HCT116 (cell line): Measurements from ENCODE around the gene ZFR2. TPM values are rescaled to one million over a fixed set of nuclear protein-coding genes. Genes with fewer than 3 reads are reported as not detected.

Source experiments
- ATAC-seq: fragments of 200-7000 bp; cut with Tn5 transposase; 2 replicates; pipeline ENCODE4 v1.9.1; 2020; ENCODE audit warnings: mild to moderate bottlenecking, moderate library complexity
- BruUV-seq: library from RNA; stranded (reverse); fragments of 400-500 nt; replicated peaks from 2 replicates; lab custom pipeline; 2021; lab: Mats Ljungman, UMichigan
- CTCF ChIA-PET: fragments of 300-600 bp; sonication (Branson Sonifier 250); formaldehyde crosslinking; loops from one replicate; lab custom pipeline; 2021; ENCODE audit warnings: antibody characterized with exemption; lab: Charles Lee
- POLR2A ChIA-PET: fragments of 300-600, 350-600 bp; sonication (Branson Sonifier 250); formaldehyde crosslinking; loops from one replicate; lab custom pipeline; 2021; ENCODE audit warnings: antibody characterized with exemption; lab: Charles Lee
- RAD21 ChIA-PET, 2 experiments: fragments of 300-600 bp; sonication (Branson Sonifier 250); formaldehyde crosslinking; loops; one replicate each; lab custom pipeline; 2023; ENCODE audit warnings: low total read pairs in 2 of 2; ENCODE audit not compliant: uncharacterized antibody in 2 of 2, unreplicated experiment in 2 of 2, low non-redundant PET in 1 of 2; lab: Charles Lee
- DNase-seq: peaks from one replicate; pipeline ENCODE4 v3.0.0-alpha.2; 2010; ENCODE audit warnings: low read depth, low spot score
- H2AFZ ChIP-seq: fragments of 200-600 bp; shearing (Covaris generic), sonication (generic); 2 replicates; pipeline ENCODE4 v1.6.1; 2017; ENCODE audit warnings: low read depth, mixed run types, mixed read lengths, antibody characterized with exemption, low read length; ENCODE audit not compliant: poor library complexity, severe bottlenecking
- H3K27ac ChIP-seq: 2 replicates; pipeline ENCODE4 v1.5.1; 2012; ENCODE audit warnings: low read depth, low read length
- H3K27me3 ChIP-seq: fragments of 200-600 bp; sonication (generic); 2 replicates; pipeline ENCODE4 v1.6.1; 2016; ENCODE audit warnings: mixed run types, low read length, mixed read lengths; ENCODE audit not compliant: insufficient read depth
- H3K36me3 ChIP-seq, 2 experiments: fragments of 200-500 bp in 1 of 2; fragments of 200-600 bp in 1 of 2; sonication (Bioruptor generic) in 1 of 2; sonication (generic) in 1 of 2; 2 replicates each; pipeline versions ENCODE4 v1.5.1 to v1.6.1; 2014 to 2016; ENCODE audit warnings: low read length in 2 of 2, inconsistent platforms in 1 of 2, mixed read lengths in 1 of 2, mixed run types in 1 of 2; ENCODE audit not compliant: insufficient read depth in 2 of 2, control insufficient read depth in 1 of 2
- H3K4me1 ChIP-seq, 2 experiments: fragments of 200-600 bp in 1 of 2; sonication (generic) in 1 of 2; 2 replicates each; pipeline versions ENCODE4 v1.5.1 to v1.6.1; 2012 to 2017; ENCODE audit warnings: low read length in 2 of 2, inconsistent platforms in 1 of 2, mild to moderate bottlenecking in 1 of 2, mixed read lengths in 1 of 2, mixed run types in 1 of 2, moderate library complexity in 1 of 2; ENCODE audit not compliant: insufficient read depth in 2 of 2, control insufficient read depth in 1 of 2
- H3K4me2 ChIP-seq: fragments of 200-600 bp; sonication (generic); 2 replicates; pipeline ENCODE4 v1.6.1; 2017; ENCODE audit warnings: mixed run types, low read length, mixed read lengths
- H3K4me3 ChIP-seq, 2 experiments: fragments of 200-600 bp in 1 of 2; sonication (generic) in 1 of 2; replicated peaks in 1 of 2; 2 replicates each; pipeline ENCODE4 v1.5.1; 2011 to 2016; ENCODE audit warnings: low read length in 2 of 2, control low read depth in 1 of 2, low read depth in 1 of 2, mild to moderate bottlenecking in 1 of 2, mixed read lengths in 1 of 2, mixed run types in 1 of 2
- H3K79me2 ChIP-seq: fragments of 200-600 bp; sonication (generic); 2 replicates; pipeline ENCODE4 v1.6.1; 2017; ENCODE audit warnings: mild to moderate bottlenecking, mixed run types, low read length, moderate library complexity, mixed read lengths; ENCODE audit not compliant: insufficient read depth
- H3K9ac ChIP-seq: fragments of 200-600 bp; sonication (generic); 2 replicates; pipeline ENCODE4 v1.6.1; 2016; ENCODE audit warnings: low read length, mixed read lengths
- H3K9me2 ChIP-seq: fragments of 200-600 bp; sonication (generic), shearing (Covaris generic); 2 replicates; pipeline ENCODE4 v1.6.1; 2017; ENCODE audit warnings: mixed run types, mild to moderate bottlenecking, moderate library complexity; ENCODE audit not compliant: insufficient read depth
- H3K9me3 ChIP-seq, 2 experiments: fragments of 200-500 bp in 1 of 2; fragments of 200-600 bp in 1 of 2; sonication (Bioruptor generic) in 1 of 2; sonication (generic) in 1 of 2; 2 replicates each; pipeline ENCODE4 v1.6.1; 2014 to 2017; ENCODE audit warnings: low read length in 2 of 2, mixed read lengths in 2 of 2, inconsistent platforms in 1 of 2, low read depth in 1 of 2, mild to moderate bottlenecking in 1 of 2, mixed run types in 1 of 2, moderate library complexity in 1 of 2; ENCODE audit not compliant: control insufficient read depth in 1 of 2, insufficient read depth in 1 of 2
- H4K20me1 ChIP-seq: fragments of 200-600 bp; sonication (generic), shearing (Covaris generic); 2 replicates; pipeline ENCODE4 v1.6.1; 2017; ENCODE audit warnings: mixed run types, mild to moderate bottlenecking, moderate library complexity; ENCODE audit not compliant: insufficient read depth
- CBX3 ChIP-seq: IDR thresholded peaks from 2 replicates; pipeline ENCODE4 v1.6.1; 2012; ENCODE audit warnings: low read depth
- CEBPB ChIP-seq: IDR thresholded peaks from 2 replicates; pipeline ENCODE4 v1.6.1; 2012; ENCODE audit warnings: low read depth
- CTCF ChIP-seq, 3 experiments: fragments of 200-600 bp in 1 of 3; sonication (generic) in 1 of 3; IDR thresholded peaks in 2 of 3; conservative IDR thresholded peaks in 1 of 3; 2 replicates each; pipeline ENCODE4 v1.5.1; 2012 to 2017; ENCODE audit warnings: low read depth in 2 of 3, low read length in 2 of 3, antibody characterized with exemption in 1 of 3, borderline replicate concordance in 1 of 3, control low read depth in 1 of 3, mild to moderate bottlenecking in 1 of 3, mixed read lengths in 1 of 3, mixed run types in 1 of 3, moderate library complexity in 1 of 3; ENCODE audit not compliant: insufficient read depth in 1 of 3
- EGR1 ChIP-seq: IDR thresholded peaks from 2 replicates; pipeline ENCODE4 v1.6.1; 2012; ENCODE audit warnings: low read depth
- ELF1 ChIP-seq: IDR thresholded peaks from 2 replicates; pipeline ENCODE4 v1.6.1; 2012; ENCODE audit warnings: low read depth, borderline replicate concordance
- EZH2 ChIP-seq: fragments of 200-600 bp; sonication (generic); IDR thresholded peaks from 2 replicates; pipeline ENCODE4 v1.6.1; 2017; ENCODE audit warnings: antibody characterized with exemption, mixed run types
- EZH2phosphoT487 ChIP-seq: fragments of 200-600 bp; IDR thresholded peaks from 2 replicates; pipeline ENCODE4 v1.6.1; 2018; ENCODE audit warnings: antibody characterized with exemption, borderline replicate concordance
- FOSL1 ChIP-seq: IDR thresholded peaks from 2 replicates; pipeline ENCODE4 v1.6.1; 2012; ENCODE audit warnings: low read depth
- JUND ChIP-seq: IDR thresholded peaks from 2 replicates; pipeline ENCODE4 v1.6.1; 2012
- MAX ChIP-seq: IDR thresholded peaks from 2 replicates; pipeline ENCODE4 v1.6.1; 2012
- POLR2AphosphoS5 ChIP-seq: IDR thresholded peaks from 2 replicates; pipeline ENCODE4 v1.6.1; 2011; ENCODE audit warnings: mild to moderate bottlenecking, low read depth, low read length, moderate library complexity
- RAD21 ChIP-seq: IDR thresholded peaks from 2 replicates; pipeline ENCODE4 v1.6.1; 2012; ENCODE audit warnings: low read depth, mild to moderate bottlenecking
- SIN3A ChIP-seq: IDR thresholded peaks from 2 replicates; pipeline ENCODE4 v1.6.1; 2012; ENCODE audit warnings: low read depth
- SP1 ChIP-seq: IDR thresholded peaks from 2 replicates; pipeline ENCODE4 v1.6.1; 2012; ENCODE audit warnings: low read depth
- SRF ChIP-seq: IDR thresholded peaks from 2 replicates; pipeline ENCODE4 v1.6.1; 2012; ENCODE audit warnings: low read depth
- TCF7L2 ChIP-seq: IDR thresholded peaks from 2 replicates; pipeline ENCODE4 v1.7.0; 2011; ENCODE audit warnings: borderline replicate concordance, inconsistent platforms; ENCODE audit not compliant: insufficient read depth, insufficient read length; ENCODE audit errors: extremely low read depth
- YY1 ChIP-seq: IDR thresholded peaks from 2 replicates; pipeline ENCODE4 v1.6.1; 2011; ENCODE audit warnings: low read length, low read depth, moderate library complexity, mild to moderate bottlenecking; ENCODE audit not compliant: insufficient replicate concordance; ENCODE audit errors: extremely low read depth
- ZFX ChIP-seq: fragments of 450-650 bp; IDR thresholded peaks from 2 replicates; pipeline ENCODE4 v1.6.1; 2017
- ZNF274 ChIP-seq: fragments of 200-500 bp; sonication (Bioruptor generic); IDR thresholded peaks from 2 replicates; pipeline ENCODE4 v1.6.1; 2014; ENCODE audit warnings: mild to moderate bottlenecking, low read depth, low read length, inconsistent platforms
- intact Hi-C: fragments of 100-400 bp; cut with micrococcal nuclease; formaldehyde crosslinking; loops from 2 replicates; pipeline ENCODE4 v1.10.0; 2022
- total RNA-seq: library from RNA; stranded (reverse); gene quantifications from one replicate; pipeline ENCODE4 v1.2.1, GENCODE V29; 2021; ENCODE audit not compliant: unreplicated experiment
- TF ChIP-seq, protein P1 (sequence below): IDR thresholded peaks from 2 replicates; pipeline ENCODE4 v1.6.1; 2012
- TF ChIP-seq, protein P2 (sequence below): IDR thresholded peaks from 2 replicates; pipeline ENCODE4 v1.6.1; 2011; ENCODE audit warnings: mild to moderate bottlenecking, low read length, moderate library complexity; ENCODE audit not compliant: insufficient replicate concordance; ENCODE audit errors: extremely low read depth

The ZFR2 gene
- total RNA-seq, 1 experiment from 2014 or later, result 0.34 TPM

DNA sequence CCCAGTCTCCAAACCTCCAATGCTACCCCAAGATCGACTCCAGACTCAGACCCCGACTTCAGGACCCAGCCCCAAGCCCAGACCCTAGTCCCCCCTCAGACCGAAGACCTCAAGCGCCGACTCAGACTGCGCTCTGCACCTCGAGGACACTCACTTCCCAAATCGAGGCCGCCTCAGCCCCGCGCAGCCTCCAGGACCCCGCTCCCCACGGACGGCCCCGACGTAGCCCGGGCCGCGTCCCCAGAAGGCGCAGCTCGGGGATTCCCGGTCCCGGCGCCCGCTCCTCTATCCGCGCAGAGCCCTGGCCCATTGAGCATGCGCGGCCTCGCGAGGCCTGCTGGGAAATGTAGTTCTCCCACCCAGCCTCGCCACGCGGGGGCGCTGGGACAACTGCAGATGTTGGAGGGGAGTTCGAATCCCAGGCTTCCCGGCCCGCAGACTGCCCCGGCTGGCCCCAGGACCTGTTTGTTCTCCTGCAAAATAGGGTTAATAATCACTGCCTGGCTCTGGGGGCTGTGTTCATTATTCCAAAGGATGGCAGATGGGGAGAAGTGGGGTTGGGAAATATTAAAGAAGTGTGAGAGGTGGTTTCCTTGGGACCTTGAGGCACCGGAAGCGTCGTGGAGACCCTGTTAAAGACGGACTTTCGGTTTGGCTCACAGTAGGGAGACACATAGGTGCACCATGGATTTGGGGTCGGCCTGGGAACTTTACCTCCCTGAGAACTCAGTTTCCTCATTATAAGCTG is 107.3 kb downstream of the ZFR2 start, which contains the start of gene APBA3:
TSS of gene APBA3 (minus strand) at position 311 of the 748 bp plus-strand sequence. CDS start 1,428 bp downstream, outside the sequence.
- BruUV-seq, result no TSS peak
- CTCF ChIA-PET, result interaction anchor here (1.2 to 2.4 kb wide), 10 partner anchors 15 to 447 kb away, joined by 3 to 20 read pairs (median 4); no protein-coding TSS in a partner anchor
- TF ChIP-seq, protein P1, sequence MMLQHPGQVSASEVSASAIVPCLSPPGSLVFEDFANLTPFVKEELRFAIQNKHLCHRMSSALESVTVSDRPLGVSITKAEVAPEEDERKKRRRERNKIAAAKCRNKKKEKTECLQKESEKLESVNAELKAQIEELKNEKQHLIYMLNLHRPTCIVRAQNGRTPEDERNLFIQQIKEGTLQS, result no peak
- TF ChIP-seq EZH2phosphoT487 (no peak), EZH2 (no peak), CEBPB (no peak), SIN3A (no peak), TCF7L2 (no peak), SRF (no peak), JUND (no peak), POLR2AphosphoS5 (peak; percentile 86), FOSL1 (no peak), MAX (peak; percentile 64; the same call in 1 of the 2 replicates), CTCF (IDR thresholded peaks at IDR 0.05 in 2 of 3, conservative IDR thresholded peaks at IDR 0.05 in 1 of 3; ENCODE audit: borderline replicate concordance in 1 of 3, insufficient read depth in 1 of 3, low read depth in 2 of 3, low read length in 2 of 3) (peak in 2 of 3 experiments; percentile 66 to 67; a peak in 5 of 6 replicates), ELF1 (no peak; the same call in 1 of the 2 replicates), EGR1 (peak; percentile 92), CBX3 (no peak; the same call in 1 of the 2 replicates), RAD21 (no peak), ZNF274 (no peak), ZFX (no peak), YY1 (peak; percentile 59), SP1 (peak; percentile 62)
- TF ChIP-seq, protein P2, sequence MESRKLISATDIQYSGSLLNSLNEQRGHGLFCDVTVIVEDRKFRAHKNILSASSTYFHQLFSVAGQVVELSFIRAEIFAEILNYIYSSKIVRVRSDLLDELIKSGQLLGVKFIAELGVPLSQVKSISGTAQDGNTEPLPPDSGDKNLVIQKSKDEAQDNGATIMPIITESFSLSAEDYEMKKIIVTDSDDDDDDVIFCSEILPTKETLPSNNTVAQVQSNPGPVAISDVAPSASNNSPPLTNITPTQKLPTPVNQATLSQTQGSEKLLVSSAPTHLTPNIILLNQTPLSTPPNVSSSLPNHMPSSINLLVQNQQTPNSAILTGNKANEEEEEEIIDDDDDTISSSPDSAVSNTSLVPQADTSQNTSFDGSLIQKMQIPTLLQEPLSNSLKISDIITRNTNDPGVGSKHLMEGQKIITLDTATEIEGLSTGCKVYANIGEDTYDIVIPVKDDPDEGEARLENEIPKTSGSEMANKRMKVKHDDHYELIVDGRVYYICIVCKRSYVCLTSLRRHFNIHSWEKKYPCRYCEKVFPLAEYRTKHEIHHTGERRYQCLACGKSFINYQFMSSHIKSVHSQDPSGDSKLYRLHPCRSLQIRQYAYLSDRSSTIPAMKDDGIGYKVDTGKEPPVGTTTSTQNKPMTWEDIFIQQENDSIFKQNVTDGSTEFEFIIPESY, result no peak

More for the DNA sequence above, 107.3 kb downstream of the ZFR2 start, which contains the start of gene APBA3:
- H3K79me2 ChIP-seq, result peaks cover 32% of the 10 kb centered on the region
- H3K4me2 ChIP-seq, result peak within 1 kb of the TSS; percentile 86
- no peaks in the 10 kb centered on the region for H3K9me3 ChIP-seq
- peak within 1 kb of the TSS; percentile 85 for H3K9ac ChIP-seq
- peaks cover 6 to 14% of the 10 kb centered on the region in 2 experiments; a peak in 2 of 4 replicates for H3K4me1 ChIP-seq
- peak; percentile 95 for DNase-seq
- no peaks in the 10 kb centered on the region for H3K9me2 ChIP-seq
- peak within 1 kb of the TSS; percentile 93 for H3K27ac ChIP-seq
- POLR2A ChIA-PET, result interaction anchor here (0.7 to 2.2 kb wide), 12 partner anchors 9 to 485 kb away, joined by 3 to 10 read pairs (median 5); partner anchors contain the start of genes EEF2 and TJP3
- peak within 1 kb of the TSS; percentile 62 for H2AFZ ChIP-seq
- H3K4me3 ChIP-seq, result peak within 1 kb of the TSS; percentile 77 to 99
- RAD21 ChIA-PET, result interaction anchor here in 1 of 2 experiments (1.6 kb wide), 1 partner anchor 88 kb away, joined by 3 read pairs; no protein-coding TSS in a partner anchor
- intact Hi-C loops, result loop anchor here (1.0 to 5.0 kb wide), 2 partner anchors 33 to 61 kb away; no protein-coding TSS in a partner anchor
- H3K36me3 ChIP-seq, result peaks cover 2 to 14% of the 10 kb centered on the region in 2 experiments; a peak in 2 of 4 replicates
- H3K27me3 ChIP-seq, result no peaks in the 10 kb centered on the region
- ATAC-seq, result peak; percentile 61
- no peaks in the 10 kb centered on the region for H4K20me1 ChIP-seq
